COLO668 (cell line): ENCODE measurements around the gene TBPL1.

Source experiments
- DNase-seq: peaks from one replicate; lab custom pipeline; 2025; ENCODE audit not compliant: unreplicated experiment; lab: John Stamatoyannopoulos, UW

TBPL1 gene

GRCh38 chr6:134005800-134006199, 52.8 kb downstream of the TBPL1 start:
- DNase-seq, result no peak

DNA sequence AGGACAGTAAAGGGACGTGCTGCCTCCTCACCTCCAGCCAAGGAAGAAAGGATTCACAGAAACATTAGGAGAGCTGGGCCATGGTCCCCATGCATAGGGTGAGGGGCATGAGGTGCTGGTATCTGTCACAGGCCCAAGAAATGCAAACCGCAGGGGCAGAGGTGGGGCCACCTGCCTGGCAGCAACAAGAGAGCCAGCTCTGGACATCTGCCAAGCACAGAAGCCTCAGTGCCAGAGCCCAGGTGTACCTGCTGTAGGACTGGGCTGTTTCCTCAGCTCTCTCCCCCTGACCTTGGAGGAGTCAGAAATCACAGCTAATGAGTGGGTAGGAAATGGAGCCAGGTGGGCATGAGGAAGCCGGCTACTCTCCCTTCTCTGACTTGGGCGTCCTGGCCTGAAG, 54.1 kb downstream of the TBPL1 start:
- DNase-seq, result peak; percentile 73

GRCh38 chr6:134009876-134010275, 56.9 kb downstream of the TBPL1 start:
- DNase-seq, result no peak

GRCh38 chr6:134010400-134010799, 57.4 kb downstream of the TBPL1 start:
- DNase-seq, result no peak

GRCh38 chr6:134010974-134011373, 58.0 kb downstream of the TBPL1 start:
- DNase-seq, result no peak

- DNase-seq, result no peak
Observed at GRCh38 chr6:134014588-134015137, 61.6 kb downstream of the TBPL1 start.

- DNase-seq, result no peak
Observed at GRCh38 chr6:134015719-134016557, 62.9 kb downstream of the TBPL1 start.

DNA sequence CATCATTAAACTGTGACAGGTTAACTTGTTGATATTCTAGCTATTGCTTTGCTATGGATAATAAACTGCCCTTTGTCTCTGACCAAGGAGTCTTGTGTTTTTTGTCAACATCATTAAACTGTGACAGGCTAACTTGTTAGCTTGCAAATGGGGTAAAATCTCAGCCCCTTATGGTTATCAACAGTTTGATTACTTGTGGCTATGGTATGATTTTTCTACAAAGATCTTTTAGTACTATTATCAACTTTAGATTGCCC, 63.5 kb downstream of the TBPL1 start:
- no peak for DNase-seq

DNA sequence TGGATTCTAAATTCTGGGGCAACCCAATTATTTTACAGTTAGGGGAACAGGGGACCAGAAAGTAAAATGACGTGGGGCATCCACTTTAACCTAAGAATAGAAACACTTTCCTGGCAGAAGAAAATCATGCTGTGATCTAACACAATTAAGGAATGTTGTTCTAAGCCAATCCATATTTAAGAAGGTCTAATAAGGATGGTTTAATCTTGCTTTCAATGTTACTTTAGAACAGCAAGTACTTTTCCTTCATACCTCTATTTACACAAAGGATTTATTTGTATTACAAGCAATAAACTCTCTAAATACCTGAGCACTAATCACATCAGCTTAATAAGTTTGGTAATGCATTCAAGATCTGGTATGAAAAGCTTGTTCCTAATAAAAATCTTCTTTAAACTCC, 67.0 kb downstream of the TBPL1 start:
- DNase-seq, result no peak

DNA sequence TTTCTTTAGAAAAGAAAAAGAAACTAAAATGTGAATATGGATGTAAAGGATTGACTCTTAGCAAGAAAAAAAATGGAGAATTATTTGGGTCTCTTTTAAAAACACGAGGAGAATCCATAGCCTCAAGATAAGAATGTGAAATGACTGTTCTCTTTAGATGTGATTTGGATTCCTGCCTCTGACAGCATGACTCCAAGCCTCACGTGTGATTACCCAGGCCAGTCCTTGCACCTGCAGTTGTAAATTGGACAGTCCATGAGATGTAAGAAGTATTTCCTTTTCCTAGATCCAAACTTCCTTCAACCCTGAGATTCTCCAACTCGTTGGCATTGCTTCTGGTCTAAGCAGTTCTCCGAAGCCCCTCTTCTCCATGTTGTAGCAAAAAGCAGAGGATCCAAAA, 67.5 kb downstream of the TBPL1 start:
- DNase-seq, result no peak

DNA sequence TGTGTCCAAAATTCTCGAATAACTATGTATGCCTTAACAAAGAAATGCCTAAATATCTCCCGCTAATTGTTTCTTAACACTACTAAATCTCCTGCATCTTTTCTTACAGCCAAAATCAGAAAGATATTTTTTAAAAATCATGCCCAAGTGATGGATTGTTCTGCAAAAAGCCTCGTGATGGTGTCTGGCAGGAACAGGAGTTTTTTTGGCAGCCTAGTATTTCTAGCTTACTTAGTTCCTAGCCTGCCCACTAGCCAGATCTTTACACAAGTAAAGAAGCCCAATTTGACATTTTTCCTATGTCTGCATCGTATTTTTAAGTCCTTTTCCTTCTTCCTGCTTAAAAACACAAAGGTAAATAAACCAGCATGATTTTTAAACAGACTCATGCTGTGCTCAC, 67.9 kb downstream of the TBPL1 start:
- DNase-seq, result no peak

DNA sequence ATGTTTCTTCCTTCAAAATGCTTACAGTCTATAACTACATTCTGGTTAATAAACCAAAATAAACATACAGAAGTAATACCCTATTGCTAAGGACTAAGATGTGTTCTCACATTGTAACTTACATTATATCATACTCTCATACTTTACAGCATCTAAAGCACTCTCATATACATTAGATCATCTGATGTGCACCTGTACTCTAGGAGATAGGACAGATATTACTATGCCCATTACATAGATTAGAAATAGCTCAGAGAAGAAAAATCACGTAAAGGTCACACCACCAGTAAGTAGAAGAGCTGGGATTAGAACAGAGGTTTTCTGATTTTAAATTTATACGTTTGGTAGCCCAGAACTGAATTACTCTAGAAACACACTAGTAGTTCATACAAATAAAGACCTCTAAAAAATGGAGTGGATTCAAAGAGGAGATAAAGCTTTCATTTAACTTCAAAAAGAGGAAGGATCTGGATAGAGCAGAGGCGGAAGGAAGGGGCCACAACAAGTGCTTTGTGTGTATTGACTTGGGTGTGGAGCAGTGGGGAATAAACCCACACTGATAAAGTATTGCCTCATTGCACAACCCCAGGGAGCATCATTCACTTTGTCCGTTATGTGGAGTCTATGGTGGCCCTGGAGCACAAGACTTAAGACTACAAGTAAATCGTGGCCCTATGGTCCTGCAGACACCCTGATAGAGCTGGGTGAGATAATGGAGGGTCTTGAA, 68.5 kb downstream of the TBPL1 start:
- DNase-seq, result no peak

- DNase-seq, result no peak
Observed at GRCh38 chr6:134022650-134023049, 69.6 kb downstream of the TBPL1 start.

DNA sequence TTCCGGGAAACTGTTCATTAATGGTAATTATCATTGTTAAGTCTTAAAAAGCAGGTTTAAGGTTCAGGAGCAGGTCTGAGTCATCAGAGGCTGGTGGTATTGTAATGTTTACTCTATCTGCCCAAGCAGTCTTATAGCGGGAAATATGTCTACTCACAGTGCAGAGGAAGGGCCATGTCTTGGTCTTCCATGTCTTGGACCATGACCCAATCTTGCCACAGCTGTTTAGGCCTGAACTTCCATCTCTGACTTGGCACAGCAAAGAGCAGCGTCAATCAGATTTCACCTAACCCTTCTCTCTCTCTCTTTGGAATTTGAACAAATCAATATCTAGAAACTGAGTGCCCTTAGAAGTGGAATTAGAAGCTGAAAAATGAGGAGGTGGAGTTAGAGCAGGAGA, 73.6 kb downstream of the TBPL1 start:
- no peak for DNase-seq

GRCh38 chr6:134028438-134028837, 75.4 kb downstream of the TBPL1 start:
- no peak for DNase-seq

GRCh38 chr6:134029495-134030455, 76.8 kb downstream of the TBPL1 start:
- DNase-seq, result peak; percentile 7

GRCh38 chr6:134031696-134032255, 78.8 kb downstream of the TBPL1 start:
- DNase-seq, result no peak

- DNase-seq, result no peak
Observed at GRCh38 chr6:134034478-134034877, 81.5 kb downstream of the TBPL1 start.

DNA sequence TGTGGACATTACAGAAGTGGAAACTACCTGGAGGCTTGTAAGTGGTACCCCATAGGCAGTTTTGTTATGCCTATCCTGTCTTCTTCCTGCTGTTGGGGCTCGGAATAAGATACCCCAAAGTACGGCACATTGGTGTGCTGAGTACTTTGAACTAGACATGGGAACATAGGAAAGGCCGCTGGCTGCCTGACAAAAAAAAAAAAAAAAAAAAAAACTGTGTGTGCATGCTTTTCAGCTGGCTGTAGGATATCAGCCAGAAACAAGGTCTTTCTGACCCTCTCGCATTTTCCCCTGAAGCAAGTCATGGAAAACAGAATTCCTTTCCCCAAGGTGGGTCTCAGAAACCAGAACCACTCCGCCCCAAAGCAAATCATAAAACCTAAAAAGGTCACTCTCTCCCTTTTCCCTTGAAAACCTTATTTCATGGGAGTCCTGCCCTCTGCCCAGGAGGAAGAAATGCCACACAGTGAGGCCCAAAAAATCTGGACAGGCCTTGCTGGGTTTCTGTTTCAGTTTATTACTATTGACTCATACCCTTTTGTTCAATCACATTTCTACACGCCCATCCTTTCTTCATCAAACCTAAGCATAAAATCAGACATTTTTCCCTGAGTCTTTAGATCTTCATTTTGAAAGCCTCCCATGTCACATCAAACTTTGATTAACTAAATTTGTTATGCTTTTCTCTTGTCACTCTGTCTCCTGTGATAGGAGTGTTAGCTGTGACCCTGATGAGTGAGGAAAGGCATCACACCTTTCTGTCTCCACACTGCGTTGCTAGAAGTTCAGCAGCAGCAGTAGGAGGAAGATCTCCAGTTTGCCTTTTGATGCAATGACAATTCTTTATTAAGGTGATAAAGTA, 82.2 kb downstream of the TBPL1 start:
- no peak for DNase-seq

DNA sequence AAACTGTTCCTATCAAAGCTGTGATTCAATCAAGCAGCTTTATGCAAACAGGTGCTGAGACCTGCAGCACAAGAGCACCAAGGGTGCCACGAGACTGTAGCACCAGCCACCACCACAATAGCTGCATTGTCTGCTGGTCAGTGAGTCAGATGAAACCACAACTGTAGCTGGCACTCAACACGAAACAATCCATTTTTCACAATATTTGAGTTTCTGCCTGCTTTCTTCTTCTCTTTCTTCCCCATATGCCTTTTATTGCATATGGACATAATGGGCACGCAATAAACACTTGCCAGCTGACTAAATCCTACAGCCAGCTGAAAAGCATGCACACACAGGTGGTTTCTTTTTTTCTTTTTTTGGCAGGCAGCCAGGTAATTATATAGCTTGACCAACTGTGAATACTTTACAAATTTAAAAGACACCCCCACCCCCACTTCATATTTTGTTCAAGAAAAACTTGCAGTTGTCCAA, 82.8 kb downstream of the TBPL1 start:
- DNase-seq, result peak; percentile 62
